HEK293 (cell line): Measurements from ENCODE around the gene CEND1.
A peak's percentile ranks its signal among the peaks of the same experiment; 100 is the strongest.

ENCODE experiments used
- CTCF ChIA-PET: fragments of 350-600 bp; formaldehyde crosslinking; extraction: SDS; loops from one replicate; lab custom pipeline; 2021; ENCODE audit warnings: antibody characterized with exemption; lab: Yijun Ruan, JAX
- POLR2A ChIA-PET: fragments of 300-600 bp; formaldehyde crosslinking; extraction: SDS; loops from one replicate; lab custom pipeline; 2020; ENCODE audit warnings: antibody characterized with exemption, inconsistent platforms; lab: Yijun Ruan, JAX
- H3K27ac ChIP-seq: fragments of 200-500 bp; sonication (Bioruptor generic); 2 replicates; pipeline ENCODE4 v1.5.1; 2014; ENCODE audit warnings: low read depth, low read length, control low read depth, inconsistent platforms; ENCODE audit errors: extremely low read depth
- H3K36me3 ChIP-seq, 2 experiments: fragments of 200-500 bp in 1 of 2; sonication (Bioruptor generic) in 1 of 2; 1 replicate in 1 of 2; 2 replicates in 1 of 2; pipeline ENCODE4 v1.5.1; 2014 to 2017; ENCODE audit warnings: inconsistent platforms in 2 of 2, low read length in 2 of 2; ENCODE audit not compliant: control insufficient read depth in 2 of 2, insufficient read depth in 1 of 2
- H3K4me1 ChIP-seq: fragments of 200-500 bp; sonication (Bioruptor generic); 2 replicates; pipeline ENCODE4 v1.5.1; 2014; ENCODE audit warnings: mild to moderate bottlenecking, low read length, inconsistent platforms; ENCODE audit not compliant: control insufficient read depth, insufficient read depth
- H3K4me3 ChIP-seq: 2 replicates; pipeline ENCODE4 v1.5.1; 2011; ENCODE audit warnings: low read depth, mild to moderate bottlenecking, control low read depth, low read length, moderate library complexity
- H3K9me3 ChIP-seq: fragments of 200-500 bp; sonication (Bioruptor generic); 2 replicates; pipeline ENCODE4 v1.5.1; 2014; ENCODE audit warnings: low read depth, low read length, inconsistent platforms; ENCODE audit not compliant: control insufficient read depth, insufficient read depth
- BCL11B ChIP-seq: fragments of 450-650 bp; formaldehyde crosslinking; IDR thresholded peaks from 2 replicates; pipeline ENCODE4 v1.5.1; 2016; ENCODE audit warnings: low read depth, missing biosample characterization, missing genetic modification characterization
- GLI4 ChIP-seq: fragments of 450-650 bp; formaldehyde crosslinking; IDR thresholded peaks from 2 replicates; pipeline ENCODE4 v1.5.1; 2016; ENCODE audit warnings: missing biosample characterization, missing genetic modification characterization
- KLF10 ChIP-seq: fragments of 450-650 bp; IDR thresholded peaks from 2 replicates; pipeline ENCODE4 v1.5.1; 2018; ENCODE audit warnings: missing biosample characterization, mild to moderate bottlenecking, missing genetic modification characterization
- KLF16 ChIP-seq: fragments of 450-650 bp; formaldehyde crosslinking; IDR thresholded peaks from 2 replicates; pipeline ENCODE4 v1.5.1; 2017; ENCODE audit warnings: missing biosample characterization, missing genetic modification characterization
- KLF9 ChIP-seq: fragments of 450-650 bp; formaldehyde crosslinking; IDR thresholded peaks from 2 replicates; pipeline ENCODE4 v1.5.1; 2016; ENCODE audit warnings: missing biosample characterization, missing genetic modification characterization, low read depth
- OSR2 ChIP-seq: fragments of 450-650 bp; formaldehyde crosslinking; IDR thresholded peaks from 2 replicates; pipeline ENCODE4 v1.5.1; 2016; ENCODE audit warnings: missing biosample characterization, missing genetic modification characterization
- PRDM6 ChIP-seq: fragments of 450-650 bp; formaldehyde crosslinking; IDR thresholded peaks from 2 replicates; pipeline ENCODE4 v1.5.1; 2017; ENCODE audit warnings: missing biosample characterization, missing genetic modification characterization
- REST ChIP-seq: fragments of 450-650 bp; formaldehyde crosslinking; IDR thresholded peaks from 2 replicates; pipeline ENCODE4 v1.5.1; 2016; ENCODE audit warnings: missing biosample characterization, missing genetic modification characterization
- SCRT1 ChIP-seq: fragments of 450-650 bp; formaldehyde crosslinking; IDR thresholded peaks from 2 replicates; pipeline ENCODE4 v1.5.1; 2016; ENCODE audit warnings: missing biosample characterization, missing genetic modification characterization, borderline replicate concordance
- SP2 ChIP-seq: fragments of 450-650 bp; formaldehyde crosslinking; IDR thresholded peaks from 2 replicates; pipeline ENCODE4 v1.5.1; 2016; ENCODE audit warnings: missing biosample characterization, missing genetic modification characterization
- ZBTB10 ChIP-seq: fragments of 450-650 bp; formaldehyde crosslinking; IDR thresholded peaks from 2 replicates; pipeline ENCODE4 v1.5.1; 2016; ENCODE audit warnings: missing biosample characterization, missing genetic modification characterization
- ZNF157 ChIP-seq: fragments of 450-650 bp; formaldehyde crosslinking; IDR thresholded peaks from 2 replicates; pipeline ENCODE4 v1.5.1; 2016; ENCODE audit warnings: missing biosample characterization, missing genetic modification characterization
- ZNF23 ChIP-seq: fragments of 450-650 bp; formaldehyde crosslinking; IDR thresholded peaks from 2 replicates; pipeline ENCODE4 v1.5.1; 2016; ENCODE audit warnings: missing biosample characterization, missing genetic modification characterization, borderline replicate concordance
- ZNF266 ChIP-seq: fragments of 450-650 bp; formaldehyde crosslinking; IDR thresholded peaks from 2 replicates; pipeline ENCODE4 v1.5.1; 2016; ENCODE audit warnings: missing biosample characterization, missing genetic modification characterization, low read depth
- ZNF341 ChIP-seq: fragments of 450-650 bp; formaldehyde crosslinking; IDR thresholded peaks from 2 replicates; pipeline ENCODE4; 2016; ENCODE audit warnings: low read depth, missing biosample characterization, missing genetic modification characterization
- ZNF404 ChIP-seq: fragments of 450-650 bp; formaldehyde crosslinking; IDR thresholded peaks from 2 replicates; pipeline ENCODE4 v1.5.1; 2017; ENCODE audit warnings: missing biosample characterization, missing genetic modification characterization
- ZNF423 ChIP-seq: fragments of 450-650 bp; formaldehyde crosslinking; IDR thresholded peaks from 2 replicates; pipeline ENCODE4 v1.5.1; 2016; ENCODE audit warnings: missing biosample characterization, missing genetic modification characterization
- ZNF473 ChIP-seq: fragments of 450-650 bp; formaldehyde crosslinking; IDR thresholded peaks from 2 replicates; pipeline ENCODE4 v1.5.1; 2017; ENCODE audit warnings: missing biosample characterization, missing genetic modification characterization
- ZNF48 ChIP-seq: fragments of 450-650 bp; formaldehyde crosslinking; IDR thresholded peaks from 2 replicates; pipeline ENCODE4 v1.5.1; 2016; ENCODE audit warnings: missing biosample characterization, missing genetic modification characterization
- ZNF596 ChIP-seq: fragments of 450-650 bp; IDR thresholded peaks from 2 replicates; pipeline ENCODE4 v1.5.0; 2018; ENCODE audit warnings: missing biosample characterization, mild to moderate bottlenecking, missing genetic modification characterization, moderate library complexity
- ZNF600 ChIP-seq: fragments of 450-650 bp; formaldehyde crosslinking; IDR thresholded peaks from 2 replicates; pipeline ENCODE4 v1.5.1; 2016; ENCODE audit warnings: missing biosample characterization, missing genetic modification characterization
- ZSCAN23 ChIP-seq: fragments of 450-650 bp; formaldehyde crosslinking; IDR thresholded peaks from 2 replicates; pipeline ENCODE4 v1.5.1; 2016; ENCODE audit warnings: missing biosample characterization, missing genetic modification characterization

Gene CEND1

GRCh38 chr11:764322-765024 is 25.4 kb downstream of the CEND1 start:
- TF ChIP-seq REST (tag by site-specific recombination) (0 out of 2 replicates have a peak, but pooled peaks have one; percentile 22), KLF16 (tag by site-specific recombination) (no peak), ZBTB10 (tag by site-specific recombination) (no peak), ZNF23 (tag by site-specific recombination) (no peak), OSR2 (tag by site-specific recombination) (no peak), KLF10 (tag by site-specific recombination) (no peak), ZNF423 (tag by site-specific recombination) (peak; percentile 78)
- Histone ChIP-seq H3K4me1 (no peaks in the 10 kb centered on the region), H3K9me3 (no peaks in the 10 kb centered on the region), H3K4me3 (no peak overlapping the region), H3K27ac (no peak overlapping the region), H3K36me3 (peaks cover 4 to 78% of the 10 kb centered on the region in 2 experiments; a peak in 2 of 3 replicates)
- ChIA-PET POLR2A (interaction anchor here (0.9 to 1.9 kb wide), 5 partner anchors 11 to 45 kb away, joined by 3 to 6 read pairs (median 4); partner anchors contain the start of genes GATD1 and RPLP2), CTCF (interaction anchor here (0.7 to 1.0 kb wide), 4 partner anchors 9 to 100 kb away, joined by 3 to 4 read pairs (median 3); partner anchors contain the start of genes DEAF1 and TMEM80)

GRCh38 chr11:763549-764321 is 26.2 kb downstream of the CEND1 start:
- Histone ChIP-seq H3K36me3 (peaks cover 4 to 85% of the 10 kb centered on the region in 2 experiments; a peak in 2 of 3 replicates), H3K4me1 (no peaks in the 10 kb centered on the region), H3K4me3 (no peak overlapping the region), H3K9me3 (no peaks in the 10 kb centered on the region), H3K27ac (no peak overlapping the region)
- CTCF ChIA-PET = interaction anchor here (0.7 to 1.0 kb wide), 4 partner anchors 10 to 100 kb away, joined by 3 to 4 read pairs (median 3); no protein-coding TSS in a partner anchor
- POLR2A ChIA-PET = interaction anchor here (0.6 to 1.9 kb wide), 9 partner anchors 10 to 178 kb away, joined by 3 to 9 read pairs (median 4); partner anchors contain the start of genes GATD1 and RPLP2
- TF ChIP-seq ZNF473 (no peak), OSR2 (tag by site-specific recombination) (no peak), ZNF596 (tag by site-specific recombination) (no peak), BCL11B (tag by site-specific recombination) (no peak), SP2 (tag by site-specific recombination) (no peak), GLI4 (no peak), ZNF341 (tag by site-specific recombination) (no peak), ZNF157 (tag by site-specific recombination) (no peak), SCRT1 (0 out of 2 replicates have a peak, but pooled peaks have one; percentile 18), ZSCAN23 (no peak), PRDM6 (tag by site-specific recombination) (no peak), ZNF48 (tag by site-specific recombination) (no peak), ZNF404 (no peak), ZNF266 (tag by site-specific recombination) (no peak), ZNF600 (peak; percentile 67; the same call in 1 of the 2 replicates), KLF9 (no peak)
